Subcutaneous adipose tissue (tissue), 4 donors: ENCODE data around the gene TUSC2. TPM values are rescaled to one million over a fixed set of nuclear protein-coding genes. Genes with fewer than 3 reads are reported as not detected.

Source experiments
- total RNA-seq, 4 donors: library from RNA; depleted of rRNA; stranded (reverse); fragments of >200 nt; gene quantifications; one replicate each; pipeline ENCODE4 v1.1.0, GENCODE V29; 2016
- TF ChIP-seq, protein P1 (sequence below): fragments of 450-650 bp; IDR thresholded peaks from one replicate; pipeline ENCODE4 v1.5.1; 2016; ENCODE audit warnings: low read depth, mild to moderate bottlenecking, control low read depth, antibody characterized with exemption, moderate library complexity

Gene TUSC2
- total RNA-seq, 4 donors from 2014 or later: 17.8 to 27.5 (median 20.7) TPM

GRCh38 chr3:50319181-50319893, 8.7 kb downstream of the TUSC2 start:
- TF ChIP-seq, protein P1, sequence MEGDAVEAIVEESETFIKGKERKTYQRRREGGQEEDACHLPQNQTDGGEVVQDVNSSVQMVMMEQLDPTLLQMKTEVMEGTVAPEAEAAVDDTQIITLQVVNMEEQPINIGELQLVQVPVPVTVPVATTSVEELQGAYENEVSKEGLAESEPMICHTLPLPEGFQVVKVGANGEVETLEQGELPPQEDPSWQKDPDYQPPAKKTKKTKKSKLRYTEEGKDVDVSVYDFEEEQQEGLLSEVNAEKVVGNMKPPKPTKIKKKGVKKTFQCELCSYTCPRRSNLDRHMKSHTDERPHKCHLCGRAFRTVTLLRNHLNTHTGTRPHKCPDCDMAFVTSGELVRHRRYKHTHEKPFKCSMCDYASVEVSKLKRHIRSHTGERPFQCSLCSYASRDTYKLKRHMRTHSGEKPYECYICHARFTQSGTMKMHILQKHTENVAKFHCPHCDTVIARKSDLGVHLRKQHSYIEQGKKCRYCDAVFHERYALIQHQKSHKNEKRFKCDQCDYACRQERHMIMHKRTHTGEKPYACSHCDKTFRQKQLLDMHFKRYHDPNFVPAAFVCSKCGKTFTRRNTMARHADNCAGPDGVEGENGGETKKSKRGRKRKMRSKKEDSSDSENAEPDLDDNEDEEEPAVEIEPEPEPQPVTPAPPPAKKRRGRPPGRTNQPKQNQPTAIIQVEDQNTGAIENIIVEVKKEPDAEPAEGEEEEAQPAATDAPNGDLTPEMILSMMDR: no peak

DNA sequence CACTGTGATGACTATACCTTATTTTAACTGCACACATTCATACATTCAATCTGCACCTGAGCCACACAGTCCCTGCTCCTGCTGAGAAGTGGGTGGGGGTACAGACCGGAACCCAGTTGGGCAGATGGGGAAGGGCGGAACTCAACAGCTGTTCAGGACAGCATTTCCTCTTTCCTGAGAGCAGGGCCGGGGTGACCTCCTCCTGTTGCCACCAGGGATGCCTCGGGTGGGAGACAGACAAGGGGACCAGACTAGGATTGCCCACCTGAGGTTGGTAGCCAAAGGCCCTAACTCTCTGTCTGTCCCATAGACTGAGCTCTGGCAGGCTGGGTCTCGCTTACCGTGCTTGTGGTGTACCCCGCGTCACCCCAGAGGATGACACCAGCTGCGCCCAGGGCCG, 9.4 kb downstream of the TUSC2 start:
- TF ChIP-seq, protein P1: no peak

- TF ChIP-seq, protein P1: no peak
Measured at GRCh38 chr3:50318163-50318562, 9.9 kb downstream of the TUSC2 start.

- TF ChIP-seq, protein P1: no peak
Measured at GRCh38 chr3:50317300-50317699, 10.7 kb downstream of the TUSC2 start.

DNA sequence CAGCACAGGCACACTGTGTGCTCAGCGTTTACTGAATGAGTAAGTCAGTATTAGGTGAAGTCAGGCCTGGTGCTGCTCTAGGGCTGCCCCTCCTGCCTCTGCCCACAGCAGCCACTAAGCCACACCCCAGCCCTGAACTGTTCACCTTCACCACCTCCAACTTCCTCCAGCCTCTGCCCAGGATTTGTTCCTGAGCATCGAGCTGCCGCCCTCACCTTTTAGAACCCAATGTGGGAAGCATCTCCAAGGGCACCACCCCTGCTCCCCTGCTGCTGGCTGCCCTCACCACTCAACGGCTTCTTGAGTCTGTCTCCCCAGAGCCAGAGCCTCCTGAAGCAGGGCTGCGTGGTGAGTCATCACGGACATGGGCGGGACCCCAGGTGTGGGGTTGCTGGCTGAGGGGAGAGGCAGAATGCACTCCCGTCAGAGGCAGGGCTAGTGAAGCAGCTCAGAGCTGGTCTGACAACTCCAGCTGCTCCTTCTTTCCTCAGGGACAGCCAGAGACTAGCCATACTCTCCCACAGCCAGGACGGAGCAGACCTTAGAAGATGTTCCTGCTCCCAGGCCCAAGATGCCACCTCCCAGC, 11.3 kb downstream of the TUSC2 start:
- TF ChIP-seq, protein P1: no peak

GRCh38 chr3:50314816-50315215, 13.2 kb downstream of the TUSC2 start:
- TF ChIP-seq, protein P1: no peak

GRCh38 chr3:50314342-50314741, 13.7 kb downstream of the TUSC2 start:
- TF ChIP-seq, protein P1: no peak
